Activated gamma-delta T cell treated with Interleukin-2 at 50 U/mL for 16 hours (primary cell): ENCODE data around the gene IFI27L1.

Experiments used
- DNase-seq: peaks from one replicate; pipeline ENCODE4 v3.0.0-alpha.2; 2020

The IFI27L1 gene, protein sequence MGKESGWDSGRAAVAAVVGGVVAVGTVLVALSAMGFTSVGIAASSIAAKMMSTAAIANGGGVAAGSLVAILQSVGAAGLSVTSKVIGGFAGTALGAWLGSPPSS

DNA sequence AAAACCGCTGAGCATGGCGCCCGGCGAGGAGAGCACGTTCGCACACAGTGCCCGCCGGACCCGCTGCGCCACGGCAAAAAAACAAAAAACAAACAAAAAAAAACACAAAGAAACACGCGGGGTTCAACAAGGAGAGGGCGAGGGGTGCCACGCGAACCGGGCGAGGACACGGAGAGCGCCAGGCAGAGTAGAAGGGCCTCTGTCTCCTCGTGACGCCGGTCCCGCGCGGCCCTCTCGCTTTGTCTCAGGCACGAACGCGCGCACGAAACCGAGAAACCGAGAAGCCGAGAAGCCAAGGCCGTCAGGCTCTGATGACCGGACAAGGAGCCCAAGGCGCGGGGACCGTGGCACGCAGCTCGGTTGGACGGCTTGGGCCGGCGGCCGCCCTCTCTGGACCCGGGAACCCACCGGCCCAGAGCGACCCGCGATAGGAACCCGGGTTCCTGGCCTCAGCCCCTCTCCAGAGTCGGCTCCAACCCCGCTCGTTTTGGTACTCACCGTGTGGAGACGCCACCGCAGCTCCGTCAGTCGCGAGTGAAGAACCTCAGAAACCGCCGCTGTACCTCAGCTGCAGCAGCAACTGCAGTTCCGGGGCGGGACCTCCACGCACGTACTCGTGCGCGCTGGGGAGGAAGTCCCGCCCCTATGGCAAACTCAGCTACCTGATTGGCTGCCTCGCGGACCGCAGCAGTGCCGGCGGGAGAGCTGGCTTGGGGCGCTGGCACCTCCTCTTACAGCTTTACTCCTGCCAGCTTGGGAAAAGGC lies at the start of gene IFI27L1, which contains the start of gene DDX24:
TSS of gene IFI27L1 (plus strand) at position 690 of the 765 bp plus-strand sequence. CDS start 15,628 bp downstream, outside the sequence.
TSS of gene DDX24 (minus strand) at position 582 of the 765 bp plus-strand sequence. CDS start 1,460 bp downstream, outside the sequence.
- peak; percentile 96 for DNase-seq

DNA sequence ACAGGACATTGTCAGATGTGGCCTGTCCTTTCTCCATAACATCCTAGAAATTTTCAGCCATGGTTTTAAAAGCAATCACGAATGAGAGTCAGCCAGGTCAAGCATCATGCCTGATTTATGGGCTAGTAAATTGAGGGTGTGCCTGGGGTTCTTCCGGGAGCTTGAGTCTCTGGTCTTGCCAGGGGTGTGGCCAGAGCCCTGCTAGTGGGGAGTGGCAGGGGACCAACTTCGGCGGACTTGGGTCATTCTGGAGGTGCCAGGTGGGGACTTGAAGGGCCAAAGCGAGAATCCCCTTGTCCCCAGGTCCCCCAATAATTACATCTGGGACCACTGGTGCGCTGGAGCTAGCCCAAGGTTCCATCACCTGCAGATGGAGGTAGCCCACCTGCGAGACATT lies 49.2 kb upstream of the IFI27L1 start:
- no peak for DNase-seq

DNA sequence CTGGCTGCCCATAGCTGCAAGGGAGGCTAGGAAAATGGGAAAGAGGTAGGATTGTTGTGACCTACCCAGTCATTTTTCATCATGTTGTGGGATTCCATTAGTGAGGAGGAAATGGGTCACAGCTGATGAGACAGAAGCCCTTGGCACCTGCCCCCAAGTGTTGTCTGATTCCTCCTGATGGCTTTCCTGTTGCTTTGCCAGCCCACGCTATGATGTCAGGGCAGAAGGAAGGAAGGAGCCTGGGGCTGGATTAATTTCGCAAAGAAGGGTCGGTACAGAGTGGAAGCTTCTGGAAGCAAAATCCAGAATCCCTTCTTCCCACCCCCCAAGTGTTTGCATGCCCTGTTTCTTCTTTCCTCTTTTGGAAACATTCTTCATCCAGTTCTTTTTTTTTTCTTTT lies 46.2 kb upstream of the IFI27L1 start:
- no peak for DNase-seq

DNA sequence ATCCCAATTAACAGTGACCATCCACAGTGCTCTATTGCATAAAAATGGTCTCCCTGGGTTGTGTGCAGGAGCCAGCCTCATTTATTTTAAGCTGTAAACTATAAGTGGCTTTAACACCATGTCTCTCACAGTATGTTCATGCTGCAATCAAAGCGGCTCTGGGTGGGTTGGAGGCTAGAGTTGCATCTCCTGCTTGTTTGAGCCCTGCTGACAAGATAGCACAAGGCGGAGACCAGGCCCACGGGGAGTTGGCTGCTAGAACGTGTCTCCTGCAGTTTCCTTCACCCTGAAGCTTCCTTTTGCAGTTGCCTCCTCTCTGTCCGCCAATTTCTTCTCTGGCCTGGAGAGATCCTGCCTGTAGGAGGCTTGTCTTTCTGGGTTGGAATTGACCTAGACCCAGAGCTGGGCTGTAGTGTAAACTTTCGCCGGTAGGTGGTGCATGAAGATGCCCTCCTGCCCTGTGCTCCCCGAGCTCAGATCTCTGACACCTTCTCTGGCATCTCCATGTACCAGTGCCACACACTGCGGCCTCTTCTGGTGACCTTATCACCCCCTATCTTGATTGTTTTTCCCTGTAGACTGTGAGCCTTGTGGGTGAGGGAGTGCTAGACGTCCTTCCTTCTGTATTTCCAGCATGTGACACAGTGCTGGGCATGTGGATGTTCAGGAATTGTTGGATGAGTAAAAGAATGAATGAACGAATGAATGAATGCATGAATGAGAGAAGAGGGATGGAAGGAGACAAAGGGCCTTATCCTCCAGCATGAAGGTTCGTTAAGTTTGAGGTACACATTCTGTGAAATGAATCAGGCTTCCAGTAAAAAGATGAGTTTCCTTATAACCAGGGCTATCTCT lies 44.6 kb upstream of the IFI27L1 start:
- DNase-seq = peak; percentile 77

DNA sequence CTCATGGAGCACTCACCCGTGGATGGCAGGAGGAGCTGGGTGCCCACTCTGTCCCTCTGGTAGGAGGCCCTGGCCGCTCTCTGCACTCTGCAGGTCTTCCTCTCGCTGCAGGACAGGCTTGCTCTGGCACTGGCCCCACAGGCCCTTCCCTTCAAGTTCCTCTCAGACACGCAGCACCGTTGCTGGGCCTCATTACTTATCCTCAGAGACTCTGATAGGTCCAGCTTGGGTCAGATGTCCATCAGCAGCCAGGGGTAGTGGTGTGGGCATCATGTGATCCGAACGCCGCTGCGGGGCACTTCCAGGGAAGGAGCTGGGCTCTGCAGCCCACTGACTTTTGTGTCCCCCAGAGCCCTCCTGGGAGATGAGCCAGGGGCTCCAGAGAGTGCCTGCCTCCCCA lies 43.2 kb upstream of the IFI27L1 start:
- no peak for DNase-seq

DNA sequence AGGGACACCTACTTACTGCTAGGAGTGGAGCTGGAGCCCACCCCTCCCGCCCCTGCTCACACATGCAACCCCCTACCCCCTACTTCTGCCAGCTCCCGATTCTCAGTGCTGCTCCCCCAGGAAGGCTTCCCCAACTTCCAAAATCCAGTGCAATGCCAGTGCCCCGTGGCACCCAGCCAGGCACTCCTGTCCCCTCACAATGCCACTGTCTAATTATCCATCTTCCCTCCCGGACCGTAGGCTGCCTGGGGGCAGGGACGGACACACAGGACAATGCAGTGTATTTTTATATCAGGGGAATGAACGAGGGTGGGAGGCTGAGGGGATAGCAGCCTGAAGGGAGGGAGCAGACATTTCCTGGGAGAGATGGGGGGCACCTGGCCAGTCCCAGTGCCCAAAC lies 42.6 kb upstream of the IFI27L1 start:
- DNase-seq = no peak

DNA sequence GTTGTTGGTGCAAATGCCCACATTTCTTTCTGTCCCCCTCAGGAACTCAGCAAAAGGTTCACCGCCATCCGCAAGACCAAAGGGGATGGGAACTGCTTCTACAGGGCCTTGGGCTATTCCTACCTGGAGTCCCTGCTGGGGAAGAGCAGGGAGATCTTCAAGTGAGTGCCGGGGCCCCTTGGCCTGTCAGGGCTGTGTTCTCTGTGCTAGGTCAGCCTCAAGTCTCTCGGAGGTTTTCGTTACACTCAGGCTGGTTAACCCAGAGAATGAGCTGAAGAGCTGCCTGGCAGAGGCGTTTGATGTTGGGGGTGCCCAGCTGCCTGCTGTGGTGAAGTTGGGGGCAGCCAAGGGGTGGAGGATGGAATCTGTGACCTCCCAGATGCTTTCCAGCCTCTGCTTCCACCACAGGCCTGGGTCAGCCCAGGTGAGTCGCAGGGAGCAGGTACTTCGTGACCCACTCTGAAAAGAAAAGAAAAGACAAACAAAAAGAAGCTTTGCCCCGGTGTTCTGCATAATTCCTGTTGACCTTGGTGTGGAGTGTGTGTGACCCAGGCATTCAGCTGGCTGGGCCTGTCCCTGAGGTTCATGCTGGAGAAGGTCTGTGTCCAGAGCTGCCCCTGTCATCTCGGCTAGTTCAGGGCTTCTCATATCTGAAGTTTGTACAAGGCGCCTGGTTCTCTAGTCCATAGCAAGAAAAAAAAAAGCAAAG lies 42.0 kb upstream of the IFI27L1 start:
- DNase-seq = no peak

DNA sequence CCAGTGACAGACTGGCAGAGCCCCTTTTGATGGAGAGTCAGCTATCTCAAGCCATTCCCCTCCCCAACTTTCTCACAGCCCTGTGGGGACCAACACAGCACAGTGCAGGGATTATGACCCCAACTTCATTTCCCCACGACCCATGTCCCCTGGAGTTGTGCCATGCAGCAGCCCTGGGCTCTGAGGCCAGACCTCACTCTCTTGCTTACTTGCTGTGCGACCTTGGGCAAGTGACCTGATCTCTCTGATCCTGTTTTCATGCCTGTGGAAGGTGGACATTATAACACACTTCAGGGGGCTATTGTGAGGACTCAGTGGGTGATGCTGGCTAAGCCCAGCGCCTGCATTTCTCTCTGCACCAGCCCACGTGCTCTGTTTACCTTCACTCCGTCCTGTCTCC lies 40.9 kb upstream of the IFI27L1 start:
- no peak for DNase-seq

DNA sequence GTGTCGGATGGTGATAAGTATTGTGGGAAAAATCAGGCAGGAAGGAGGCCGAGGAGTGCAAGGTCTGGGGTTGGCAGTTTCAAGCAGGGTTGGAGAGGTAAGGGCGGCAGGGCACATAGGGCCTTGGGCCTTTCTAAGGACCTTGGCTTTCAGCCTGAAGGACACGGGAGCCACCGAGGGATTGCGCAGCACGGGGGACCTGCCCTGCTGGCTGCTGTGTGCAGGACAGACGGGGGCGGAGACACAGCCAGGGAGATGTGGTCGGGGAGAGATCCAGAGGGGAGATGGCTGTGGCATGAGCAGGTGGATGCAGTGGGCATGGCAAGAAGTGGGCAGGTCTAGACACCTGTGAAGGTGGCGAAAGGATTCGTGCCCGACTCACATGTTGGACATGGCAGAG lies 40.3 kb upstream of the IFI27L1 start:
- DNase-seq = no peak

DNA sequence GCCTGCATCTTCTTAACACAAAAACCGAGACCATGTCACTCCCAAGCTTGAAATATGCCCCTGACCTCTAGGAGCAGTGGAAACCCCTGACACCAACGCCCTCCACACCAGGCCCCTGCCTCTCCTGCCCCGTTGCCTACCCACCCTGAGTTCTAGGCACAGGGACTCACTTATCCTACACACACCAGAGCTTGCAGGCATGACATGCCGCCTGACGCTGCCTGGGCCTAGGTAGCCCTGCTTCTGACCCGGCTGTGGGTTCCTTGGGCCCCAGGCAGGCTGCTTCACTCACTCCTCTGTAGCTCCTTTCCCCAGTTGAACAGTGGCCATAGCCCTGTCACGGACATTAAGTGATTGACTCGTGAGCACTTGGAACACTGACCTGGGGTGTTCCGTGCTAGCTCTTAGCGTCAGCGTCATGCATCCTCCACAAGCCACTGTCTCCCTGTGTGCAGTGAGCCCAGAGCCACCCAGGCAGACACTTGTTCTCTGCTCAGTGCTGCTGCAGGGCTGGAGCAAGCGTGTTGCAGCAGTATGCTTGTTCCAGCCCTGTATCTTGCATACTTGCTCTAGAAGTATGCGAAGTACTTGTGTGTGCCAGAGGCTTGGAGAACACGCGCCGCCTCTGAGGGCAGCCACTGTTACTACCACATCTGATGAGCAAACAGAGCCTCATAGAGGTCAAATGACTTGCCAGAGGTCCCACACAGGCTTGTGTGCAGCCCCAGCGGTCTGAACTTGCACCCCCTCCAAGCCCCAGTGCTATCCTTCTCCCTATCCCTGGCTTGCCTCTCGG lies 39.4 kb upstream of the IFI27L1 start:
- DNase-seq = no peak

DNA sequence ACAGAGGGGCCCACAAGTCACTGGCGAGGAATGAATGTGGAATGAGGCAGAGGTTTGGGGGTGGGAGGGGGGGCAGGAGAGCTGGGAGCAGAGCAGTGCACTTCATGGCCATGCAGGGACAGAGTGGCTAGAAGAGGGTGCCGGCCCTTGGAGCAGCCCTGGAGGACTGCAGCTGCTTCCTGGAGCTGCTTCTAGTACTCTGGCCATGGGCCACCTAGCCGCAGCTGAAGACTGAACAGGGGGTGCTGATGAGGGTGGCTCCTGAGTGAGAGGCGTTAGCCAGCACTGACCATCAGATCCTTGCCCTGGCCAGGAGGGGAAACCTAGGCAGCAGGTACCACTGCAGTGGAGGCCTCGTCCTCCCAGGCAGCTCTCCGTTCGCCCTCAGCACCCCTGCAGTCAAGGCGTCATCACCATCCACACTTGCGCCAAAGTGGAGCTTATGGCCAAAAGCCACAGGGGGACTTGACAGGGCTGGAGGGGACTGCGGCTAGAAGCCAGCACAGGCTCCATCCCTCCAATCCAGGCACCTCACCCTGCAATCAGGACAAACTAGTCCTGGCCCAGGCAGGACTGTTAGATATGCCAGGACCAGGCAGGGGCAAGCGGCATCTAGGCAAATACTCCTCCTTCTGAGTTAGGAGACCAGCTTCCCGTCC lies 38.5 kb upstream of the IFI27L1 start:
- no peak for DNase-seq

DNA sequence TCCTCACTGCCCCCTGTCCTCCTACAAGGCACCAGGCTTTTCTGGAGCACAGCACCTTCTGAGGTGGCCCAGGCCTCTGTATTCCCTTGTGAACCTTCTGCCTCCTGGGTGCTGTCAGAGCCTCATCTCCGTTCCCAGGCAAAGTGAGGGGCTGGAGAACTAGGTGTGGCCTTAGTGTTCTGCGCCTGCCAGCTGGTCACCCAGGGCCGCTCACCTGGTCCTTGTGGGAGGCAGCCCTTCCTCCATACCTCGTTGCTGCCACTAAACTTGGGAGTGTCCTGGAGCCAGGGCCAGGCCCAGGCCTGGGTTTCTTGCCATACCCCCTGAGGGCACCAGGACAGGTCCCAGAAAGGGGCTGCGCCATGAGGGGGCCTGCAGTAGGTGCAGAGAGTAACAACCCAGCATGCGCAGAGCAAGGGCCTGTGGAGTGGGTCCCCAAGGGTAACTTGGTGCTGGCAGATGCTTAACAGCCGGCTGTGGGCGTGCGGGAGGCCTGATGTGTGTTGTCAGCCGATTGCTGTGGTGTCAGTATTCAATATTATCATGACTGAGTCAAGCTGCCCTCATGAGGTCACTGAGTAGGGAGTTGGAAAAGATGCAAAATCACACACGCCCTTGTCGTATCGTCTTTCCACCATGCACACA lies 37.9 kb upstream of the IFI27L1 start:
- DNase-seq = no peak

DNA sequence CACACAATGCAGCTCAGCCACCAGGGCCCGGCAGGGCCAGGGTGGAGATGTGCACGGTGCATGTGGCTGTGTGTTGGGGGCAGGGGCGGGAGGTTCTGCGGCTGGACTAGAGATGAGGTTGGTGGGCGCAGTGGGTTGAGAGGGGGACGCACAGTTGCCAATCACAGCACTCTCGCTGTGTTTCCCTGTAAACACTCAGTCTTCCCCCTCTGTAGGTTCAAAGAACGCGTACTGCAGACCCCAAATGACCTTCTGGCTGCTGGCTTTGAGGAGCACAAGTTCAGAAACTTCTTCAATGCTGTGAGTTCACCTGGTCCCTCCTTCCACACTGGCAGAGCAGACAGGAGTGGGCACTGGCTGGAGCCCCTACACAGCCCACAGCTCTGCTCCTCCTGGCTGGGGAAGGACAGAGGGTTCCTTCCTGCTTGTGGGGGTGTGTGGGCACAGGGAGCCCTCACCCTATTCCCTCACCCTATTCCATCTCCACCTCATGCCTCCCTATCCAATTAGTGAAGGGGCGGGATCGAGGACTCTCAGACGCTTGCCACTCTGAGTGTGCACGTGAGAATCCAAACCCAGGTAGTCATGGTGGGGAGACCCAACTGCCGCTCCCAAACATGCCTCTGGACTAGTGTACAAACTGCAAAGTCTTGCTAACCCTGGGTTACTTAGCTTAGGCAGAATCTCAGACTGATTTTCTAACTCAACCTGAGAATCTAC lies 37.2 kb upstream of the IFI27L1 start:
- DNase-seq = no peak

DNA sequence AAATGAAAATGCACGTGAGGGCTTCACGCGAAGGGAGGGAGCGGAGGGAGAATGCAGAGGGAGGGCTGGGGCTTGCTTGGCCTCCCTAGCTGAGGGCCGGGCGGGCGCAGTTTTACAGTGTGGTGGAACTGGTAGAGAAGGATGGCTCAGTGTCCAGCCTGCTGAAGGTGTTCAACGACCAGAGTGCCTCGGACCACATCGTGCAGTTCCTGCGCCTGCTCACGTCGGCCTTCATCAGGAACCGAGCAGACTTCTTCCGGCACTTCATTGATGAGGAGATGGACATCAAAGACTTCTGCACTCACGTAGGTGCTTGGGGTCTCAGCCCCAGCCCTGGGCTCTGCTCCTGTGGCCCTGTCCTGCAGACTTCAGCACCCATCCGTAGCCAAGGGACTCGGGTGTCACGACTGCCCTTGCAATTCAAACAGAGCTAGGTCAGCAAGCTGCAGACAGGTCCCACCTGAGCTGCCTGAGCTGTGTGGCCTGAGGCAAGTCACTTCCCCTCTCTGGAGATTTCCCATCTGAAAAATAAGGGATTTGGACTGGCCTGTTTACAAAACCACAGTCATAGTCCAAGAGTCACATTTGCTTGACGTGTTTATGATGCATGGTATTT lies 36.5 kb upstream of the IFI27L1 start:
- no peak for DNase-seq

DNA sequence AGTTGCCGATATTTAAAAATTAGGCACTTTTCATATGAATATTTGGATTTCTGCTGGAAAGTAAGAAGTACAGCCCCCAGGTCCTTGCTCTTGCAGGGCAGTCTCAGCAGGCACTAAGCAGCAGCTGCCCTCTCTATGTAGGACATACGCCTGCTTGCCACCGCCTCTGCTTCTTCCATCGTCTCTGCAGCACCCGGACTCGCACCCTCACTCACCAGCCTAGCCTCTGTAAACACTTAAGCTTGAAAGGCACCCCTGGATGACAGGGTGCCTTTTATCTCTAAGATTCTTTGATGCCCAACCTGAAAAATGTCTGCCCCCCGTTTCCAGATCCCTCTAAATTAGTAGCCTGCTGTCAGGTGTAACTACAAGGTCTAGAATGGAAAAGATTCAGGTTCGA lies 36.0 kb upstream of the IFI27L1 start:
- DNase-seq = no peak

DNA sequence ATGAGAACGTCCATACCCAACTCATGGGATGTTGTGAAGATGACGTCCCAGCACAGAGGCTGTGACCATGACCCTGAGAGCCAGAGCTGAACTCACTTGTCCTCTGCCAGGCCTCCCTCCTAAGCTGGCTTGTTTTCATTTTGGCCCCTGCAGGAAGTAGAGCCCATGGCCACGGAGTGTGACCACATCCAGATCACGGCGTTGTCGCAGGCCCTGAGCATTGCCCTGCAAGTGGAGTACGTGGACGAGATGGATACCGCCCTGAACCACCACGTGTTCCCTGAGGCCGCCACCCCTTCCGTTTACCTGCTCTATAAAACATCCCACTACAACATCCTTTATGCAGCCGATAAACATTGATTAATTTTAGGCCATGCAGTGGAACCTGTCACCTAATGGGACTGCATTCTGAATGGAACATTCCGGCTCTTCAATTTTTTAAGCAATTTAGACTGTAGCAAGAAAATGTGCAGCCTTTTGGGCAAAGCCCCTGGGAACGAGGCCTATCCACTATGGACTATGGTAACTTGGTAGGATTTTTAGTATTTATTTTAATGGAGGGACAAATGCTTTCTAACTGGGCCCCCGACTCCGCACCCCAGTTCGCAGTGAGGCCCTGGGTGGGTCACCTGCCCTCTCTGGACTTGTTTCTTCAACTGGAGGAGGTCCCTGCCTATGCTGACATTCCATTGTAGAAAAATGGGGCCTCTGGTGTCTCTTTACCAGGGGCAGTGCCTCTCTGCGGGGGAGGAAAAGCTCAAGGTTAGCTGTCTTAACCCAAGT lies 35.4 kb upstream of the IFI27L1 start:
- no peak for DNase-seq

DNA sequence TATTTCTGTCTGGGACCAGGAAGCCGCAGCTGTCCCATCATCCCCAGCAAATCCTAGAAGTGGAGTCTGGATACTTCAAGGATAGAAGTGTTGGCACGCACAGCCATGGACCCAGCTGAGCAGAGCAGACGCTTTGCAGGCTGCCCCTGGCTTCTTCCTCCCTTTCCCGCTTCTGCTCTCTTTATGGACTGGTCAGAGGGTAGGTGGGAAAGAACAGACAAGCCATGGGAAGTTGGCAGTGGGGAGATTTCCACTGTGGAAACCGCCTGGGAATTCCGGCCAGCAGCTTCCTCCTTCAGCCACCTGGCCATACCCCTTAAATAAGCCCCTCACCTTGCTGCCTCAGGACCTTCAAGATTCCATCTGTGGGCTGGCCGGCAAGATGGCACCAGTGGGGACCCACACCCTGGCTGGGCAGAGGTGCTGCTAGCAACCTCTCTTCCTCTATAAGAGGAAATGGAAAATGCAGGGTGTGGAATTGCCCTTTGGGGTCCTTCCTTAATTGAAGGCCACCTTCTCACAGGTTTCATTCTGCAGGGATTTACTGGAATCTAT lies 34.3 kb upstream of the IFI27L1 start:
- no peak for DNase-seq

DNA sequence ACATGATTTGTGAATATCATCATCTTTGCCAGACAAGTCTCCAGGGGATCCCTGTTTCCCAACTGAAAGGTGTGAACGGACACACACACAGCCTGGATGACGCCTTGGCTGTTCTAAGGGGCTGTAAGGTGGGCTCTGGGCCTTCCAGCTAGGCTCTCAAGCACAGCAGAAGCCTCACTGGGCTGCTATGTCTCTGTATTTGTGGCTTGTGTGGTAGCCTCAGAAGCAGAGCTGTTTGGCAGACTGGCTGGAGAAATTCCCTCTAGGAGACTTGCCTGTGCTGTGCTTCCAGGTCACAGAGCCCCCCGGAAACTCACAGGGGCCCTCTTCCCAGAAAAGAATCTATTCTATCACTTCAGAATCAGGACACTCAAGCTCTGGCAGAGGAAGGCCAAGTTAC lies 33.5 kb upstream of the IFI27L1 start:
- DNase-seq = no peak
